ENCODE data around the gene SLC16A10.

Gene SLC16A10

DNA sequence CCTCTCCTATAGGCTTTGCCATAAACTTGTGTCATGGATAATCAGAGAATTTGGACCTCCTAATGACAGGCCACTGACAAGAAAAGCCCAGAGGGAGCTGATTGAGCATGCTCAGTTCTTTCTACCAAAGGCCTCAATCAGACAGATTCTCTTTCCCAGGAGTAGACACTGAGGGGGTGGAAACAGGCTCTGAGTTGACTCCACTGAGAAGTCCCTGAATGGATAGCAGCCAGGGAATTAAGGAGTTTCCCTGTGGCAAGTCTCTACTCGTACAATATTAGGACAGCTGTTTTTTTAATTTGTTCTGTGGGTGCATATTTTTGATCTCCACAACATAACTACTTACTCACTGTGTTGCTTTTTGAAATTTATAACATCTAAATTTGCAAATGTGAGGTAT lies 63.3 kb downstream of the SLC16A10 start:
- no peaks in the 10 kb centered on the region for H3K36me3 ChIP-seq (ENCODE audit: control insufficient read depth, insufficient read depth, low read length)
- no peak overlapping the region for H3K9ac ChIP-seq (ENCODE audit: low read length)
- no peak overlapping the region for H3K4me3 ChIP-seq (ENCODE audit: low read length)
- no peaks in the 10 kb centered on the region for H3K4me1 ChIP-seq (ENCODE audit: control insufficient read depth, insufficient read depth, low read length)
- H3K27me3 ChIP-seq (ENCODE audit: control insufficient read depth, insufficient read depth, low read length) = no peaks in the 10 kb centered on the region
- no peaks in the 10 kb centered on the region for H3K9me3 ChIP-seq (ENCODE audit: control insufficient read depth, low read length)

DNA sequence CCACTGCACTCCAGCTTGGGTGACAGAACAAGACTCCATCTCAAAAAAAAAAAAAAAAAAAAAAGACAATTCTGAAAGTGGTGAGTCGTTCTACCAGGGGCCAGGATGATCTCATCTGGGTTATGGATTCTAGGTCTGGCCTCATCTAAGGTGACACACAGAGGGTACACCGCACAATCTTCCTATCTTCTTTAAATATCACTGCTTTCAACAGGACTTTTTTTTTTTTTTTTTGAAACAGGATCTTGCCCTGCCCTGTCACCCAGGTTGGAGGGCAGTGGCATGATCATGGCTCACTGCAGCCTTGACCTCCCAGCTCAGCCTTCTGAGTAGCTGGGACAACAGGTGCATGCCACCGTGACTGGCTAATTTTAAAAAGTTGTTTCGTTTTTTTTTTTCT lies 67.7 kb downstream of the SLC16A10 start:
- no peaks in the 10 kb centered on the region for H3K27me3 ChIP-seq (ENCODE audit: control insufficient read depth, insufficient read depth, low read length)
- H3K4me1 ChIP-seq (ENCODE audit: control insufficient read depth, insufficient read depth, low read length) = no peaks in the 10 kb centered on the region

DNA sequence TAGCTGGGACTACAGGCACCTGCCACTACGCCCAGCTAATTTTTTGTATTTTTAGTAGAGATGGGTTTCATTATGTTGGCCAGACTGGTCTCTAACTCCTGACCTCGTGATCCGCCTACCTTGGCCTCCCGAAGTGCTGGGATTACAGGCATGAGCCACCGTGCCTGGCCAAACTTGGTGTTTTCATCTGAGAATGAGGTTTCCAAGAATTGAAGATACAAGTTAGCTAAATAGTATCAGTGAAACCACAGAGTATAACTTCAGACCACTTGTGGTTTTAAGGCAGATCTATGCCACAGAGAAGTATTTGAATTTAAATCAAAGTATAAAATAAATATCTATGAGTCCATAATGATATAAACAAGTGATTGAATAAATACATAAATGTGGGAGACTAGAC lies 70.1 kb downstream of the SLC16A10 start:
- Histone ChIP-seq H3K27me3 (ENCODE audit: control insufficient read depth, insufficient read depth, low read length) (no peaks in the 10 kb centered on the region), H3K4me3 (ENCODE audit: low read length) (no peak overlapping the region), H3K9ac (ENCODE audit: low read length) (no peak overlapping the region), H3K4me1 (ENCODE audit: control insufficient read depth, insufficient read depth, low read length) (no peaks in the 10 kb centered on the region), H3K36me3 (ENCODE audit: control insufficient read depth, insufficient read depth, low read length) (no peaks in the 10 kb centered on the region), H3K9me3 (ENCODE audit: control insufficient read depth, low read length) (no peaks in the 10 kb centered on the region)

More for the DNA sequence above, 67.7 kb downstream of the SLC16A10 start:
- Histone ChIP-seq H3K9me3 (ENCODE audit: control insufficient read depth, low read length) (no peaks in the 10 kb centered on the region), H3K4me3 (ENCODE audit: low read length) (no peak overlapping the region), H3K36me3 (ENCODE audit: control insufficient read depth, insufficient read depth, low read length) (no peaks in the 10 kb centered on the region), H3K9ac (ENCODE audit: low read length) (no peak overlapping the region)

DNA sequence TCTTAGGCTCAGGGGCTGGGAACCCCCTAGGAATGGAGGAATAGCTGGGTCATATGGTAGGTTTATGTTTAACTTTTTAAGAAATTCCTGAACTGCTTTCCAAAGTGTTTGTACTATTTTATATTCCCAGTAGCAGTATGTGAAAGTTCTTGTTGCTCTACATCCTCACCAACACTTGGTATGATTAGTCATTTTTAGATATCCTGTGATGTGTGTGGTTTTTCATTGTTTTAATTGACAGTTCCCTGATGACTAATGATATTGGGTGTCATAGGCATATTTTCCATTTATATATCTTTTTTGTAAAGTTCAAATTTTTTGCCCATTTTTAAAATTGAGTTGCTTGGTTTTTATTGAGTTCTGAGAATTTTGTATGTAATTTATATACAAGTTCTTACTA lies 72.3 kb downstream of the SLC16A10 start:
- no peak overlapping the region for H3K9ac ChIP-seq (ENCODE audit: low read length)
- no peaks in the 10 kb centered on the region for H3K27me3 ChIP-seq (ENCODE audit: control insufficient read depth, insufficient read depth, low read length)
- H3K4me3 ChIP-seq (ENCODE audit: low read length) = no peak overlapping the region
- H3K4me1 ChIP-seq (ENCODE audit: control insufficient read depth, insufficient read depth, low read length) = no peaks in the 10 kb centered on the region
- no peaks in the 10 kb centered on the region for H3K9me3 ChIP-seq (ENCODE audit: control insufficient read depth, low read length)
- H3K36me3 ChIP-seq (ENCODE audit: control insufficient read depth, insufficient read depth, low read length) = no peaks in the 10 kb centered on the region

DNA sequence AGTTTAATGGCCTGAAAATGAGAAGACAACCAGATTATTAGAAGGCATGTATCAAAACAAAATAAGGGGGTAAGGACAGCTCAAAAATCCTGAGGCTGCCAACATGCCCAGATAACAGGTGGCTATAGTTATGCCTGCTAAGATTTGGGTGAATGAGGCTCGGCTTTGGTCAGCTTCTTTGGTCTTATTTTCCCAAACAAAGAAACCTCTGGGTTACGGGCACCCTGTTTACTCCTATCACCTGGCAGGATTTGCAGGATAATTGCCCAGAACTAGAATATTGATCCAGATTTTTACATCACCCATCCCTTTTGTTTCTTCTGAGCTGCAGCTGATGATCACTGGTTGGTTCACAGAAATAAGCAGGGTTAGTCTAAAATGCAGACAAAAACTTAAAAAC lies 74.3 kb downstream of the SLC16A10 start:
- no peak overlapping the region for H3K4me3 ChIP-seq (ENCODE audit: low read length)
- H3K36me3 ChIP-seq (ENCODE audit: control insufficient read depth, insufficient read depth, low read length) = no peaks in the 10 kb centered on the region
- H3K27me3 ChIP-seq (ENCODE audit: control insufficient read depth, insufficient read depth, low read length) = no peaks in the 10 kb centered on the region
- H3K4me1 ChIP-seq (ENCODE audit: control insufficient read depth, insufficient read depth, low read length) = no peaks in the 10 kb centered on the region
- H3K9me3 ChIP-seq (ENCODE audit: control insufficient read depth, low read length) = no peaks in the 10 kb centered on the region
- H3K9ac ChIP-seq (ENCODE audit: low read length) = no peak overlapping the region

DNA sequence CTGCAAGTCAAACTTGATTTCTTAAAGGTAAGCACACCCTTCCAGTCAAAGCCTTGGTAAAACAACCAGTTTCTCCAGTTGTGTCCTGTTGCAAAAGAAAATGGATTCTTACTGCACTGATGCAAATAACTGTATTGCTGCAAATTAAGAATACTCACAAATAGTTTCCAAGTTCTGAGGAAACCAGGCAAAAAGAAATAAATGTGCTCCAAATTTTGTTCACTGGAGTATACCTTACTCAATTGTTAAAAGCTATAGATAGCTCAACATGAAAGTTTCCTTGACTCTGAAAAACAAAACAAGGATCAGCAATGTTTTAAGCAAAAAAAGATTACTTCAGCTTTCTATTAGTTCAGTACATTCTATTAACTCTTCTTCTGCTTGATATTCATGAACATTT lies 75.2 kb downstream of the SLC16A10 start:
- Histone ChIP-seq H3K4me3 (ENCODE audit: low read length) (no peak overlapping the region), H3K9ac (ENCODE audit: low read length) (no peak overlapping the region), H3K9me3 (ENCODE audit: control insufficient read depth, low read length) (no peaks in the 10 kb centered on the region), H3K36me3 (ENCODE audit: control insufficient read depth, insufficient read depth, low read length) (no peaks in the 10 kb centered on the region), H3K27me3 (ENCODE audit: control insufficient read depth, insufficient read depth, low read length) (no peaks in the 10 kb centered on the region), H3K4me1 (ENCODE audit: control insufficient read depth, insufficient read depth, low read length) (no peaks in the 10 kb centered on the region)

DNA sequence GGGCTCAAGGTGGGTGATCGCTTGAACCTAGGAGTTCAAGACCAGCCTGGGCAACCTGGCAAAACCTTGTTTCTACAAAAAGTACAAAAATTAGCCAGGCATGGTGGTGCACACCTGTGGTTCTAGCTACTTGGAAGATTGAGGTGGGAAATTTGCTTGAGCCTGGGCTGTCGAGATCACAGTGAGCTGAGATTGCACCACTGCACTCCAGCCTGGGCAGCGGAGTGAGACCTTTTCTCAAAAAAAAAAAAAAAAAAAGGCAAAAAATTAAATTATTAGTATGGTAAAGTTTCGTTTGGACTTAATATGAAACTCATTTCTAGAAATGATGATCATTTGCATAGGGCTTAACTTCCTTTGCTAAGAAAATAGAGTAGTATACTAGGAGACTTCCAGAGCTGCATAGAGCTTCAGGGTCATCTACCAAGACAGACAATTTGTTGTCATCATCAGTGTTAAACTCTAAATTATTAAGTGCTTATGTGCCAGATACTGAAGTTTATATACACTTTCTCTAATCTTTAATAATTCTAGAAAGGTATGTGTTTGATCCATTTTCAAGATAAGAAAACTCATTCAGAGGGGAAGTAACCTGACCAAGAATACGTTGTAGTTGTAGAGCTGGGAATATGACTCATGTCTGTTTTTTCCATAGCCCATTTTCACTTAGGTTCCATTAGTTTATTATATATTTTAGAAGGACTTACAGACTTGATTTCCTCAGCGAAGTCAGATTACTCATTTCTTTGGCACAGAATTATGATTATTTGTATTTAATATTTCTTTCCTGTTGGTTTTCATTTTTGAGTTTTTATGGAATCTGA lies 84.5 kb downstream of the SLC16A10 start:
- H3K4me3 ChIP-seq (ENCODE audit: low read length) = no peak overlapping the region
- no peaks in the 10 kb centered on the region for H3K36me3 ChIP-seq (ENCODE audit: control insufficient read depth, insufficient read depth, low read length)
- no peaks in the 10 kb centered on the region for H3K9me3 ChIP-seq (ENCODE audit: control insufficient read depth, low read length)
- H3K4me1 ChIP-seq (ENCODE audit: control insufficient read depth, insufficient read depth, low read length) = peaks cover 2% of the 10 kb centered on the region
- H3K9ac ChIP-seq (ENCODE audit: low read length) = no peak overlapping the region
- H3K27me3 ChIP-seq (ENCODE audit: control insufficient read depth, insufficient read depth, low read length) = no peaks in the 10 kb centered on the region

DNA sequence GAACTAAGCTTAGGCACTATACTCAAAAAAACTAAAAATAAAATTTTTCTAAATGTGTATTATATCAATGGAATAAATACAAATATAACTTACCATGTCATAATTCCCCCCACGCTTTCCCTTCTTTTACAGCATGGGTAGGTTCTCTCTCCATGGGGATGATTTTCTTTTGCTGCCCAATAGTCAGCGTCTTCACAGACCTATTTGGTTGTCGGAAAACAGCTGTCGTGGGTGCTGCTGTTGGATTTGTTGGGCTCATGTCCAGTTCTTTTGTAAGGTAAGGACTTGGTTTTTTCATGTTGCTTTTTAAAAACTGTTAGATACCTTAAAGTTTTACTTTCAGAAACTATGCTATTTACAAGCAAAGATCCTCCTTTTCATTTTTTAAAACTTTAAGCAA lies 85.3 kb downstream of the SLC16A10 start:
- Histone ChIP-seq H3K27me3 (ENCODE audit: control insufficient read depth, insufficient read depth, low read length) (no peaks in the 10 kb centered on the region), H3K4me1 (ENCODE audit: control insufficient read depth, insufficient read depth, low read length) (peaks cover 3% of the 10 kb centered on the region), H3K9me3 (ENCODE audit: control insufficient read depth, low read length) (no peaks in the 10 kb centered on the region), H3K36me3 (ENCODE audit: control insufficient read depth, insufficient read depth, low read length) (no peaks in the 10 kb centered on the region), H3K4me3 (ENCODE audit: low read length) (no peak overlapping the region), H3K9ac (ENCODE audit: low read length) (no peak overlapping the region)

DNA sequence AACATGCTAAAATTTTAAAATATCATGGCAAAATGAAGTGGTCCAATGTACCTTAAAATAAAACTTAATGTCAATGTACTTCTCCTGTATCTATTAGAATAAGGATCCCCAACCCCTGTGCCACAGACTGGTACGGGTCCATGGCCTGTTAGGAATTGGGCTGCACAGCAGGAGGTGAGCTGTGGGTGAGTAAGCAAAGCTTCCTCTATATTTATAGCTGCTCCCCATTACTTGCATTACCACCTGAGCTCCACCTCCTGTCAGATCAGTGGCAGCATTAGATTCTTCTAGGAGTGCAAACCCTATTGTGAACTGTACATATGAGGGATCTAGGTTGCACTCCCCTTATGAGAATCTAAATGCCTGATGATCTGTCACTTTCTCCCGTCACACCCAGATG lies 86.0 kb downstream of the SLC16A10 start:
- peaks cover 3% of the 10 kb centered on the region for H3K4me1 ChIP-seq (ENCODE audit: control insufficient read depth, insufficient read depth, low read length)
- H3K27me3 ChIP-seq (ENCODE audit: control insufficient read depth, insufficient read depth, low read length) = no peaks in the 10 kb centered on the region
- no peak overlapping the region for H3K4me3 ChIP-seq (ENCODE audit: low read length)
- H3K9me3 ChIP-seq (ENCODE audit: control insufficient read depth, low read length) = no peaks in the 10 kb centered on the region
- H3K36me3 ChIP-seq (ENCODE audit: control insufficient read depth, insufficient read depth, low read length) = no peaks in the 10 kb centered on the region
- H3K9ac ChIP-seq (ENCODE audit: low read length) = no peak overlapping the region

DNA sequence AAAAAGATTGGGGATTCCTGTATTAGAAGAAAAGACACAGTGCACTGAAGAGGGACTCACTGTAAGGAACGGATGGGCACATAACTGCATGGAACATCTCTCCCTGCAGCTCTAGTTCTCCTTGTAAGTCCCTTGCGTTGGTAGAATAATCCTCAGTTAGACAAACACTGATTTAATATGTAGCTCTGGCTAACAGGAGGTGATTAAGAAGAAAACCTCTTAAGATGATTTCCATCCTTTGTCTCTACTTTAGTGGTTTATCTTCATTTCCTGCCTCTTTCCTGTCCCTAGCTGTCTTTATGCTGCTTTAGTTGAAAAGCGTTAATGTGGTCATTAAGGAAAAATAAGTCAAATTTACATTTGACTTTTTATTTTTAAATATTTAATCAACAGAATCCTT lies 86.6 kb downstream of the SLC16A10 start:
- H3K9ac ChIP-seq (ENCODE audit: low read length) = no peak overlapping the region
- no peaks in the 10 kb centered on the region for H3K9me3 ChIP-seq (ENCODE audit: control insufficient read depth, low read length)
- no peaks in the 10 kb centered on the region for H3K27me3 ChIP-seq (ENCODE audit: control insufficient read depth, insufficient read depth, low read length)
- no peaks in the 10 kb centered on the region for H3K36me3 ChIP-seq (ENCODE audit: control insufficient read depth, insufficient read depth, low read length)
- peaks cover 3% of the 10 kb centered on the region for H3K4me1 ChIP-seq (ENCODE audit: control insufficient read depth, insufficient read depth, low read length)
- no peak overlapping the region for H3K4me3 ChIP-seq (ENCODE audit: low read length)

DNA sequence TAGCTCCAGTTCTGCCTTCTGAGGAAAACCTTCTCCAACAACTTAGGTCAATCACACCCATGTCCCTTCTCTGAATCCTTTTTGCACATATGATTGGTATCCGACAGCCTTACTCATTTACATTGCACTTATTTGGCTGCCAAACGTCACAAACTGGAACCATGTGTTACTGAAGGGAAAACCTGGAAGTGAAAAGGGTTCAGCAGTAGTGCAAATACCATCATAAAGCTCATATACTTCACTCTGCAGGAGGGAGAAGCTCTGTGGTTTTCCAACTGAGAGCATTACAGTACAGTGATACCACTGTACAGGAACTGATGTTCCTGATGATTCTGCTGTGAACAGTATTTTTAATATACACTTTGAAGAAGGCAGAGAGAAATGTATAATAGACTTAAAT lies 87.8 kb downstream of the SLC16A10 start:
- H3K9me3 ChIP-seq (ENCODE audit: control insufficient read depth, low read length) = no peaks in the 10 kb centered on the region
- H3K4me1 ChIP-seq (ENCODE audit: control insufficient read depth, insufficient read depth, low read length) = peaks cover 3% of the 10 kb centered on the region
- no peak overlapping the region for H3K9ac ChIP-seq (ENCODE audit: low read length)
- no peaks in the 10 kb centered on the region for H3K27me3 ChIP-seq (ENCODE audit: control insufficient read depth, insufficient read depth, low read length)
- H3K36me3 ChIP-seq (ENCODE audit: control insufficient read depth, insufficient read depth, low read length) = no peaks in the 10 kb centered on the region
- no peak overlapping the region for H3K4me3 ChIP-seq (ENCODE audit: low read length)

DNA sequence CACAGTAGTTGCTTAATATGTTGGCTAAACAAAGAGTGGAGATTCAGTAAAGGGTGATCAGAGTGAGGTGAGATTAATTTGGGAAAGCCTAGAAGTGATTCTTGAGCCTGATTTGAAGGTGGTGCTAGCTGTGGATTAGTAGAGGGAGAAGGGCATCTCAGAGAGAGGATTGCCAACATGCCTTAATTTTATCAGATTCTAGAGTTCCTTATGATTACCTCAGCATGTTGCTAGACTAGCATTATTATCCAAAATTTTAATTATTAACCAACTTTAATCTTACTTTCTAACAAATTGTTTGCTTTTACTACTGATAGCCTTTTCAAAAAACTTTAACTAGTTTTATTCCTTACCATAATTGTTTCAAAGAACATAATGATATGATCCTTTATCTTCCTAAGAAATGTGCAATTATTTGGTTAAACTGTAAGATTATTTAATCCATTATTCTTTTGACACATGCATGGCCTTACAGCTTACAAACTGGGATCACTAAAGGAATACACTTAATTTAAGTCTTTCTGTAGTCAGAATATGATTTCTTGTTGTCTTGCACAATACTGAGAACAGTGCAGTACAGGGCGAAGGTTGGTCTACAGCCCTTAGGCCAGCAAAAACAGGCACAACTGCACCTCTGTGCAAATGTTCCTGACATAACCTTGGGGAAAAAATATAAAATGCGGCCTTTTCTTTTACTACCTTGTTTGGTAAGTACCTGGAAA lies 88.9 kb downstream of the SLC16A10 start:
- Histone ChIP-seq H3K4me3 (ENCODE audit: low read length) (no peak overlapping the region), H3K27me3 (ENCODE audit: control insufficient read depth, insufficient read depth, low read length) (no peaks in the 10 kb centered on the region), H3K9me3 (ENCODE audit: control insufficient read depth, low read length) (no peaks in the 10 kb centered on the region), H3K36me3 (ENCODE audit: control insufficient read depth, insufficient read depth, low read length) (no peaks in the 10 kb centered on the region), H3K4me1 (ENCODE audit: control insufficient read depth, insufficient read depth, low read length) (peaks cover 3% of the 10 kb centered on the region), H3K9ac (ENCODE audit: low read length) (no peak overlapping the region)

All from mucosa of stomach (tissue), 1 donor.